ENCODE measurements around the gene JAG1.

Gene JAG1

DNA sequence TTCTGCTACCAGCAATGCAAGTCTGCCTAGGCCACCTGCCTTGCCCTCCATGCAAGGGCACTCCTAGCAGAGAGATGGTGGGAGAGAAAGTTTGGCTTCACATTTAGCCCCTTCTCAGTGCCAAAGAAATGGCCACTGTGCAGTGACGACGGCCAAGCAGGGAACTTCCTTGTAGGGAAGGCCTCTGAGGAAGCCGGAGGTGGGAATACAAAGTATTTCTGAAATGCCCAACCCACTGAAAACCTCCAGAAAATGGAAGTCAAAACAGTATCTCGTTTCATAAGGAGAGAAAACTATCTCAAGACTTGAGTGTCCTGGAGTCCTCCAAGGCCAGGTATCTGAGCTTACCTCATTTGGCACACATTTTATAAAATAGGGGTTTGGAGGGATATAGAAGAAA lies 42.7 kb downstream of the JAG1 start:
- no peaks in the 10 kb centered on the region for H3K36me3 ChIP-seq (ENCODE audit: insufficient read depth, insufficient read length, low read length)

DNA sequence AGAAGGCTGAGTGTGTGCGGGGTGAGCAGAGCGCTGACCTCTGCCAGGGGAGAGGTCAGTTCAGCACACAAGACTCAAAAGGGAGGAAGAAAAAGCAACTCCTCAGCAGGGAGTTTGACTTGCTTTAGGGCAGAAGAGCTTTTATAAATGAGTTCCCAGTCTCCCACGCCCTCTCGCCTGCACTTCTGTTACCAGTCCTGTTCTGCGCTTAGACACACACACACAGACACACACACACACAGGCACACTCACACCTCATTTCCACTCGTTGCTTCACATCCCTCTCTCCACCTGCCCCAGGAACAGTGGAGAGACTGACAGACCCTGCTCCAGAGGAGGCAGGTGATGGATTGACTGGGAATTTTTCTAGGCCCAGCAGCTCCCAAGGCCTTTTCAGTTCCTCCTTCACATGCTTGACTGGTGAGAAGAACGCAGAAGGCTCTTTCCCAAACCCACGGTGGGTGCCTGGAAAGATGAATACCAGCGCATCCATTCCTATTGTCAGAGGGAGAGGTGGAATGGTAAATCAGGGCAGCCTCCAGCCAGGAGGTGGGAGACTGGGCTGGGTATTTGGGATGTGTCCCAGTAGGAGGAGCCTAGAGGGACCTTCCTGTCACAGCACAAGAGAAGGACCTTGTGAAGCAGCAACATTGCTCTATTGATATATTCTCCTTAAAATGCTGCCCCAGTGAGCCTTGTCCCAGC lies 43.7 kb downstream of the JAG1 start:
- Histone ChIP-seq H3K36me3 (ENCODE audit: insufficient read depth, insufficient read length, low read length) (no peaks in the 10 kb centered on the region), H3K4me1 (ENCODE audit: insufficient read depth, insufficient read length) (peaks cover 2% of the 10 kb centered on the region), H3K9me3 (ENCODE audit: insufficient read depth, low read length) (no peaks in the 10 kb centered on the region), H3K27me3 (ENCODE audit: insufficient read depth, insufficient read length) (no peaks in the 10 kb centered on the region), H3K4me3 (ENCODE audit: insufficient read length, low read depth) (no peak overlapping the region), H3K9ac (ENCODE audit: insufficient read length, low read depth) (no peak overlapping the region)
- TF ChIP-seq YY1 (IDR thresholded peaks at IDR 0.05; ENCODE audit: insufficient read depth, insufficient read length) (no peak), ZNF274 (IDR thresholded peaks at IDR 0.05; ENCODE audit: low read depth, low read length) (no peak), SUZ12 (IDR thresholded peaks at IDR 0.05; ENCODE audit: extremely low read depth, insufficient read depth, insufficient read length) (no peak)
- DNase-seq (ENCODE audit: low read depth, low spot score) = no peak

More for the DNA sequence above, 42.7 kb downstream of the JAG1 start:
- TF ChIP-seq YY1 (IDR thresholded peaks at IDR 0.05; ENCODE audit: insufficient read depth, insufficient read length) (no peak), SUZ12 (IDR thresholded peaks at IDR 0.05; ENCODE audit: extremely low read depth, insufficient read depth, insufficient read length) (no peak), ZNF274 (IDR thresholded peaks at IDR 0.05; ENCODE audit: low read depth, low read length) (no peak)
- DNase-seq (ENCODE audit: low read depth, low spot score) = no peak
- no peak overlapping the region for H3K9ac ChIP-seq (ENCODE audit: insufficient read length, low read depth)
- no peaks in the 10 kb centered on the region for H3K9me3 ChIP-seq (ENCODE audit: insufficient read depth, low read length)
- no peaks in the 10 kb centered on the region for H3K27me3 ChIP-seq (ENCODE audit: insufficient read depth, insufficient read length)
- peaks cover 2% of the 10 kb centered on the region for H3K4me1 ChIP-seq (ENCODE audit: insufficient read depth, insufficient read length)
- no peak overlapping the region for H3K4me3 ChIP-seq (ENCODE audit: insufficient read length, low read depth)

DNA sequence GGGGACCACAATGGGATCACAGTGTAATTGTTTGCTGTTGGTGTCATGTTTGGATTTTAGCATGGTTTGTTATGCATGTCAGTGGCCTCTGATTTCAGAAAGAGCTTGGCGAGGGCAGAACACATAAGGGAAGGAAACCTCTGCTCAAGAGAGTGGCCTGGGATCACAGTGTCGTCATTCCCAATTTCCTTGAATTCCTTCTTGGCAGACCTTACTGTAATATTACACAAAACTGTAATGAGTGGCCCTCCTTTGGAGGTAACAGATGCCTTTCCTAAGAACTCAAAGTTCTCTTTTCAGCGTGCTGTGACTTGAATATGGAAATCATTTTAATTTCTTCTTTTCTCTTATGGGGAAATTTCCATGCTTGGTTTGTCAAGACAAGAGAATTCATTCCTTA lies 46.9 kb downstream of the JAG1 start:
- Histone ChIP-seq H3K4me3 (ENCODE audit: insufficient read length, low read depth) (no peak overlapping the region), H3K9ac (ENCODE audit: insufficient read length, low read depth) (no peak overlapping the region), H3K4me1 (ENCODE audit: insufficient read depth, insufficient read length) (no peaks in the 10 kb centered on the region), H3K9me3 (ENCODE audit: insufficient read depth, low read length) (no peaks in the 10 kb centered on the region), H3K36me3 (ENCODE audit: insufficient read depth, insufficient read length, low read length) (peaks cover 5% of the 10 kb centered on the region), H3K27me3 (ENCODE audit: insufficient read depth, insufficient read length) (no peaks in the 10 kb centered on the region)
- TF ChIP-seq YY1 (IDR thresholded peaks at IDR 0.05; ENCODE audit: insufficient read depth, insufficient read length) = no peak
- TF ChIP-seq ZNF274 (IDR thresholded peaks at IDR 0.05; ENCODE audit: low read depth, low read length) = no peak
- no peak for TF ChIP-seq SUZ12 (IDR thresholded peaks at IDR 0.05; ENCODE audit: extremely low read depth, insufficient read depth, insufficient read length)
- DNase-seq (ENCODE audit: low read depth, low spot score) = no peak

DNA sequence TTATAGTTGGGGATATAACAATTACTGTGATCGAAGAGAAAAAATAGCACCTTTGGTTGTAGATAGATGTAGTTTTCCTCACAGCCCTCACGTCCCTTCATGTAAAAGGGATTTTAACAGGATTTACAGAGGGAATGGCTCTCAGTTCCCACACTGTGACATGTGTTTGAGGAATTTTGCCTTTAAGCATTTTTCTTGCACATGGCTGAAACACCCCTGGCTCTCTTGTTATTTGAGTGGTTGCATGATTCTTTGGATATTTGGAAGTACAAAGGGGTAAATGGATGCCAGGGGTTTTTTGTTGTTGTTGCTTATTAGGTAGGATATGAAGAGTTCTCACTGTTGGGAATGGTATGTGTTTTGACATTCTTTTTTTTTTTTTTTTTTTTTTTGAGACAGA lies 48.2 kb downstream of the JAG1 start:
- H3K36me3 ChIP-seq (ENCODE audit: insufficient read depth, insufficient read length, low read length) = peaks cover 5% of the 10 kb centered on the region
- no peak overlapping the region for H3K4me3 ChIP-seq (ENCODE audit: insufficient read length, low read depth)
- H3K9me3 ChIP-seq (ENCODE audit: insufficient read depth, low read length) = no peaks in the 10 kb centered on the region
- DNase-seq (ENCODE audit: low read depth, low spot score) = no peak
- no peaks in the 10 kb centered on the region for H3K4me1 ChIP-seq (ENCODE audit: insufficient read depth, insufficient read length)
- no peaks in the 10 kb centered on the region for H3K27me3 ChIP-seq (ENCODE audit: insufficient read depth, insufficient read length)
- TF ChIP-seq ZNF274 (IDR thresholded peaks at IDR 0.05; ENCODE audit: low read depth, low read length) (no peak), YY1 (IDR thresholded peaks at IDR 0.05; ENCODE audit: insufficient read depth, insufficient read length) (no peak), SUZ12 (IDR thresholded peaks at IDR 0.05; ENCODE audit: extremely low read depth, insufficient read depth, insufficient read length) (no peak)
- no peak overlapping the region for H3K9ac ChIP-seq (ENCODE audit: insufficient read length, low read depth)

DNA sequence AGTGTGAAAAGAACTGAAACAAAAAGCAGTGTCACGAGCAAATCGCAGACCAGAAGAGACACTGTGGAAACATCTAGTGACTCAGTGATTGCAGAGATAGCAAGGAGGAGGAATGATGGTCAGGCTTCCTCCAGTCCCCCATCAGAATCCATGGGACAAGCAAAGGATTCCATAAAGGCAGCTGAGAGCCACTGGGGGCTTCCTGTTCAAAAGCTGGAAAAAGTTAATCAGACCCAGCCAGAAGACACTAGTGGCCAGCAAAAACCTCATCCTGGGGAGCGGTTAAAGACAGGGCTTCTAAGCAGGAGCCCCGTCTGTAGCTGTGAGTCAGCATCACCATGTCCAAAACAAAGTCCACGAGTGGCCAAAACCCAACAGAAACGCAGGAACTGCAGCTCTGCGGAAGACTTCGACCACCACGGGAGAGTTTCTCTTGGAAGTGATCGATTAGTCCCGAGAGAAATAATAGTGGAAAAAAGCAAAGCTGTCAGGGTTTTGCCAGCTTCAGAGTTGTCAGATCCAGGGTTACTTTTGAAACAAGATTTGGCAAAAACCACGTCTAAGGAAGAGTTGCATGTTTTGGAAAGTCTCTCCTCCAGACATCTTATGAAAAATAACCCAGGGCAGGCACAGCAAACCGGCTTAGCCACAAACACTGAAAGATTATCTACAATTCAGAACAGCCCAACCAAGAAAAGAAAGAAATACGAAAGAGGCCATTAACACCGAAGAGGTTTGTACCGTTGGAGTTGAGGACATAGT lies 51.0 kb downstream of the JAG1 start:
- Histone ChIP-seq H3K9me3 (ENCODE audit: insufficient read depth, low read length) (no peaks in the 10 kb centered on the region), H3K4me1 (ENCODE audit: insufficient read depth, insufficient read length) (peaks cover 5% of the 10 kb centered on the region), H3K27me3 (ENCODE audit: insufficient read depth, insufficient read length) (no peaks in the 10 kb centered on the region), H3K36me3 (ENCODE audit: insufficient read depth, insufficient read length, low read length) (peaks cover 5% of the 10 kb centered on the region), H3K9ac (ENCODE audit: insufficient read length, low read depth) (no peak overlapping the region), H3K4me3 (ENCODE audit: insufficient read length, low read depth) (no peak overlapping the region)
- DNase-seq (ENCODE audit: low read depth, low spot score) = no peak
- TF ChIP-seq ZNF274 (IDR thresholded peaks at IDR 0.05; ENCODE audit: low read depth, low read length) (no peak), SUZ12 (IDR thresholded peaks at IDR 0.05; ENCODE audit: extremely low read depth, insufficient read depth, insufficient read length) (no peak), YY1 (IDR thresholded peaks at IDR 0.05; ENCODE audit: insufficient read depth, insufficient read length) (no peak)

DNA sequence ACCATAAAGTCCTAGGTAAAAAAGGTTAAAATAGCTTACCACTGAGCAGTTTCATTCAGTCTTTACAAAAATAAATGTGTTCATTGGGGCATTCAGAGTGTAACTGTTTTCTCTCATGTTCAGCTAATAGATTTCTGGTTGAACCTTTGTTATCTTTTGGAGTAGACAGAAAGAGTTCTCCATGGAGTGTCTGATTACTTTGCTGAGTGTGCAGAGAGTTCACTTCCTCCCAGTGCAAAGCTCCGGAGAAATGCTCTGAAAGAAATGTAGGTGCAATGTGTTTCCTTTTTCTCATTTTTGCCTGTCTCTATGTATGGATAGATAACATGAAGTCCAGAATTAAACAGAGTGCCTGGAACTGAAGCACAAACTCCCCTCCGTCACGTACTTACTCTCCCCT lies 52.6 kb downstream of the JAG1 start:
- H3K9ac ChIP-seq (ENCODE audit: insufficient read length, low read depth) = no peak overlapping the region

DNA sequence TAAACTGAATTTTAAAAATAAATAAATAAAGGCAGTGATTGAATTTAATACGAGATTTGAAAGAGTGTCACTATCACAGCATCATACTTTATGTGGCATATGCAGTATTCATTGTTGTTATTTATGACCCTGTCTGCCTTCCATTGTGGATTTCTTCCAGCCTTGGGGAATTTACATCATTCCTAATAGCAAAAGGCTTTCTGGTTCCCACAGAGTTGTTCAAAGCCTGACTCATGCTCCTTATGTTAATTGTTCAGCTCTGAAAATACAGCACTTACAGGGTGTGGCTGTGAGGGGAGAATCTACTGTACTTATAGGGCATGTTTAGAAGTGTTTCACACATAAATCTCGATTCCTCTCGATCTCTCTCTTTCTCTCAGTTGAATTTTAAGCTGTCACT lies 54.4 kb downstream of the JAG1 start:
- no peak for DNase-seq (ENCODE audit: low read depth, low spot score)
- Histone ChIP-seq H3K9me3 (ENCODE audit: insufficient read depth, low read length) (no peaks in the 10 kb centered on the region; the same call in 1 of the 2 replicates), H3K9ac (ENCODE audit: insufficient read length, low read depth) (no peak overlapping the region), H3K27me3 (ENCODE audit: insufficient read depth, insufficient read length) (no peaks in the 10 kb centered on the region), H3K4me1 (ENCODE audit: insufficient read depth, insufficient read length) (peaks cover 5% of the 10 kb centered on the region), H3K4me3 (ENCODE audit: insufficient read length, low read depth) (no peak overlapping the region), H3K36me3 (ENCODE audit: insufficient read depth, insufficient read length, low read length) (peaks cover 5% of the 10 kb centered on the region)
- TF ChIP-seq YY1 (IDR thresholded peaks at IDR 0.05; ENCODE audit: insufficient read depth, insufficient read length) (no peak), ZNF274 (IDR thresholded peaks at IDR 0.05; ENCODE audit: low read depth, low read length) (no peak), SUZ12 (IDR thresholded peaks at IDR 0.05; ENCODE audit: extremely low read depth, insufficient read depth, insufficient read length) (no peak)

More for the DNA sequence above, 52.6 kb downstream of the JAG1 start:
- DNase-seq (ENCODE audit: low read depth, low spot score) = no peak
- Histone ChIP-seq H3K4me3 (ENCODE audit: insufficient read length, low read depth) (no peak overlapping the region), H3K9me3 (ENCODE audit: insufficient read depth, low read length) (no peaks in the 10 kb centered on the region; the same call in 1 of the 2 replicates), H3K27me3 (ENCODE audit: insufficient read depth, insufficient read length) (no peaks in the 10 kb centered on the region), H3K36me3 (ENCODE audit: insufficient read depth, insufficient read length, low read length) (peaks cover 5% of the 10 kb centered on the region), H3K4me1 (ENCODE audit: insufficient read depth, insufficient read length) (peaks cover 5% of the 10 kb centered on the region)
- TF ChIP-seq SUZ12 (IDR thresholded peaks at IDR 0.05; ENCODE audit: extremely low read depth, insufficient read depth, insufficient read length) (no peak), ZNF274 (IDR thresholded peaks at IDR 0.05; ENCODE audit: low read depth, low read length) (no peak), YY1 (IDR thresholded peaks at IDR 0.05; ENCODE audit: insufficient read depth, insufficient read length) (no peak)

All from NT2/D1 (cell line).